NCI-H2171 (cell line): ENCODE results near the gene PIP4K2A.
"Not testable (repeated sequence)": the region's sequence is repeated elsewhere in the genome, so short reads cannot be mapped to it uniquely, and the experiment has no call there.

Experiments used
- DNase-seq: peaks from one replicate; lab custom pipeline; 2025; lab: John Stamatoyannopoulos, UW

The PIP4K2A gene

GRCh38 chr10:22719406-22720042, 5.1 kb upstream of the PIP4K2A start:
- no peak for DNase-seq

GRCh38 chr10:22718659-22719058, 4.3 kb upstream of the PIP4K2A start:
- DNase-seq = not testable (repeated sequence)

GRCh38 chr10:22717728-22718127, 3.4 kb upstream of the PIP4K2A start:
- no peak for DNase-seq

DNA sequence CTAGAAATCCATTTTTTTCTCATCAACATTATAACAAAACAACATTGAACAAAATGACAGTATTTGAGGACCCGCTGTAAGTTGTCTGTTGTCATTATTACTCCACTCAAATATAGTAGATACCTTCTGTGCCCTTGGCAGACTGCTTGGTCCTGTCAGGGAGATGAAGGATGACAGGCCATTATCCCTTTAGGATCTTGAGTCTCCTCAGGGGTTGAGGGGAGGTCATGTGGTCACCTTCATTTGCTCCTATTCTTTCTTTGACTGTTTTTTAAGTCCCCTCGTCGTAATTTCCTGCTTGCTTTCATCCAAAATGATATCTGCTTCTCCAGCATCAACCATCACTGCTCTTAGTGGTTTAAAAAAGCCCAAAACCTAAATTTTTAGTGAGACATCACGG, 2.6 kb upstream of the PIP4K2A start:
- no peak for DNase-seq

DNA sequence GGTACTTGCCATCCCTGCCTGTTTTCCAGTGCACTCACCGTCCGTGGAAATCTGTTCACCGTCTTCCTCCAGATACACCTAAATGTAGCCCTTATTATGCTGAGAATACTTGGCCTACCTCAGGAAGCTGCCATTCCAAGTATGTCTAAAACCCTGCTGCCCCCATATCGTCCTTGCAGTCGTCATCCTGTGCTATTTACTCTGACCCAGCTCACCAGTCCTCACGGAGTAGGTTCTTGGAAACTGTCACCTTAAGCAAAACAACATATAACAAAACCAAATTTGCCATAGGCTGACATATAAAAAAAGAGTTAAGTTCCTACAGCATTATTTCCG, 880 bp upstream of the PIP4K2A start:
- no peak for DNase-seq

DNA sequence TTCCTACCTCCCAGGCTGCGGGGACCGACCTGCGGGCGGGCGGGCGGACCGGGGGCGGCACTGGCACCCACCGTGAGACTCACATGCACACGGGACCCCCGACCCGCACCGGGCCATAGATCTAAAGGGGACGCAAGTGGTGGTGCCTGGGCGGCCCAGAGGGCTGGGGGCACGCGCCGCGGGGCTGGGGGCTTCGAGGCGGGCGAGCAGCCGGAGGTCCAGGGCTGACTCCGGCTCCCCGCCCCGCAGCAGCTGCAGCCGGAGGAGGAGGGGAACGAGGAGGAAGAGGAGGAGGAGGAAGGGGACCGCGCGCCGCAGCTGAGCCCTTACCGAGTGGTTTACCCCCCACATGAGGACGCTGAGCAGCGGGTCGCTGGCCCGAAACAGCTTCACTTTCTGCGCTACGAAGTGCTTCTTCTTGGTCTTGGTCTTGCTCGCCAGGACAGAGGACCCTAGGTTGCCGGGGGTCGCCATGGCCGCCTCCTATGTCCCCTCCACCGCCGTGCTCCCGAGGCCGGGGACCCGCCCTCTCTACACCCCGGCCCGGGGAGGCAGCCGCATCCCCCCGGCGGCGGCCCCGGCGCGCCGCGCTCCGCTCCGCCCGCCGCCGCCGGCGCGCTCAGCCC, 412 bp downstream of the PIP4K2A start:
- no peak for DNase-seq

DNA sequence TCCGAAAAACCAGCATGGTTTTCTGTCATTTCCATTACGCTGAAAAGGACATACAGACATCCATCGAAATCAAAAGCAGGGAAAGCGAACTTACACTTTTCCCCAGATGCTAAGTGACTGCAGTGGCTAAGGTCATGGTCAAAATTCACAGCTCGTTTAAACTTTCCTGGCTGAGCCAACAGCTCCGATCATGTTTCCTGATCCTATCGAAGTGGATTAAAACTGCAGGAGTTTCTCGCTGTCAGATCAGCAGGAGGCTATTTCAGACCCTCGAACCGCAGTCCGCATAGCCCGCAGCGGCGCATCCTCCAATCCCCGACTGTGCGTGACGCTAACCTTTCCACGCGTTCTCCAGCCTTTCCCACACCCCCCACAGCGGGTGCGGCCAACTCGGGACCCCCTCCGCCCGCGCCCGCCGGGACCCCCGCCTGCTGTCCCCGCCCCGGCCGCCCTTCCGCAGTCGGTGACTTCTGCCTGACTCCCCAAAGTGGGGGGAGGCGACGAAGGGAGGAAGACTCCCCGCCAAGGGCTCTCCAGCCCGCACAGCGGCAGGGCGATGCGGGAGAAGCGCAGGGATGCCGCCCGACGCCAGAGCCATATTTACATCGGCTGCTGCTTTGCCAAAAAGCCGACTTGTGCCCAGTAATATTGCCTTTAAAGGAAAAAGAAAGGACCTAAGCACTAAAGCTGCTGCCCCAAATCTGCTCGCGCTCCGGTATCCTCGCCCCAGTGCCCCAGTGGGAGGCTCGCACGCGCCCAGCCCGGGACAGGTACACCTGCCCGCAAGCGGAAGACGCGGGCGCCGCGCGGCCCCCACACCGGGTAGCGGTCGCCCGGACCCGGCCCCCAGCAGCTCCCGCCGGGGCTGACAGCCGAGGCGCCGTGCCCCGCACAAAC, 1.2 kb downstream of the PIP4K2A start:
- DNase-seq = no peak

- DNase-seq = no peak
These were observed 2.0 kb downstream of the PIP4K2A start for GRCh38 chr10:22712211-22712955.

DNA sequence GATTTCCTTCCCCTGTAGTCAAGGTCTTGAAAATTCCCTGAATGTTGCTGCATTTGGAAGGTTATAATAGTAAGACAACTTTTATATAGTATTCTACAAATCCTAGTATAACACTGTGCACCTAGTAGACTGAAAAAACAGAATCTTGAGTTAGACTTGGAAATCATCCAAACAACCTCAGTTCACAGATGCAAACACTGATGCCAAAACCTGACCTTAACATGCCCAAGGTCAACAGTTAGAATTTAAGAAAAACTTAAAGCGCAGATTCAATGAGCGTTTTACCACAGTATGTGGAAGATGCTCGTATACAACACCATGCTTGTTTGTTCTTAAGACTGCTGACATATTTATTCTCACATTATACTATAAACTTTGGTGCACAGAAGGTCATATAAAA, 3.0 kb downstream of the PIP4K2A start:
- DNase-seq = no peak

DNA sequence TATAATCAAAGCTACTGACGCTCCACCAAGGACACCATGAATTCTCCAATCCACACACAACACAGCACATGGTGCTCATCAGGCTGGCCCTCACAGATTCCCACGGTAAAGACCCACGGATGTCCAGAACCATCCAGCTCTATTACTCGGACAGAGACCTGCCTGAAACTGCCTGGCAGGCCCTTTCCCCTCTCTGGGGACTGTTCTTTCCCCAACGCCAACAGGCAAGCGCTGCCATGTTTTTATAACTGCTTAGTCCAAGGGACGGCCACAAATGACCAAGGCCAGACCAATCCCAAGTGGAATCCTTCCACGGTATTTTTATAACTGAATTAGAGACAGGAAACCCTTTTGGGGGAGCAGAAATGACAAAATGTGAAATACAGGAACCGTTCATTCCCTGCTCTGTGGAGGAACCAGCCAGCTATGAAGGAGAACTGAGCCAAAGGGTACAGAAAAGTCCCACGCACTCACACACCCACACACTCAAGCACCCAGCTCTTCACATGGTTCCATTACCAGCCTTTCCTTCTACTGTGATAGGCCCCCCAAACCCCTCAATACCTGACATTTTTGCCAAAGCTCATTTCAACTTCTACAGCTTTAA, 4.1 kb downstream of the PIP4K2A start:
- DNase-seq = no peak

DNA sequence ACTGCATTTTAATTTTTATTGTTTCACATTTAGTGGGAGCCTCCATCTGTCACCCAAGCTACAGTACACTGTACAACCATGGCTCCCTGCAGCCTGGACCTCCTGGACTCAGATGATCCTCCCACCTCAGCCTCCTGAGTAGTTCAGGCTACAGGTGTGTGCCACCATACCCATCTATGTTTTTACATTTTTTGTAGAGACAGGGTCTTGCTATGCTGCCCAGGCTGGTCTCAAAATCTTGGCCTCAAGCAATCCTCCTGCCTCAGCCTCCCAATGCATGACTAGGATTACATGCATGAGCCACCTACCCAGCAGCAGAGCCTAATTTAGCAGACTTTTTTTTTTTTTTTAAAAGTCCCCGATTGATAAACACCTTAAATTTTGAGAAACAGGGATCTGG, 5.6 kb downstream of the PIP4K2A start:
- DNase-seq = no peak

- DNase-seq = no peak
These were observed 8.9 kb downstream of the PIP4K2A start for GRCh38 chr10:22705527-22705926.

GRCh38 chr10:22704942-22705341, 9.4 kb downstream of the PIP4K2A start:
- DNase-seq = no peak

- no peak for DNase-seq
These were observed 9.9 kb downstream of the PIP4K2A start for GRCh38 chr10:22704471-22704911.

- DNase-seq = no peak
These were observed 12.0 kb downstream of the PIP4K2A start for GRCh38 chr10:22702348-22702747.

DNA sequence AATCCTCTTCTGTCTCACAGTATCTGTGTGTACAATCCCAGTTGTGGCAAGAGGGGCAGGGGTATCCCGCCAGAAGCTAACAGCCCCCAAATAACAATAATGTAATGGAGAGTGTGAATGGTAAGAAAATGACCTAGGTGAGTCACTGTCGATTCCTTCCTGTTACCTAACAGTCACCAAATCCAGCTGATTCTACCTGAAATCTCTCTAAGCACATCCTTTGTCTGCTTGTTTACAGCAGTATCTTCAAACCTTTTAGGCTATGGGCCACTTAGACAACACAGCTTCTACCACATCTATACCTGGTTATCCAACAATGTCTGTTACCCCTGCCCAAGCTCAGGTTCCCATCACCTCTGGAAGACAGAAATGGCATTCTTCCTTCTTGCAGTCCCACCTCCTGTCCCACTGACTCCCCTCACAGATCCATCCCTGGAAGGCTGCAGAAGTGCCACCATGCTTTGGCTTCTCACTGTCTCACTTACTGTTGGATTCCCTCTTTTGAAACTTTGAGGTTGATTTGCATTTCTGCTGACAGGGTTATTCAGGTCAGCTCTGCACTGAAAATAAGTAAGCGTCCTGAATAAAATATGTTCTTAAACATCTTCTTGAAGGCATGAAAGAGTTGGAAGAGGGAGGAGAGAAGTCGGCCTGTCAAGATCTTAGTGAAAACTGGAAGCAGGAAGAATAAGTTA, 13.1 kb downstream of the PIP4K2A start:
- DNase-seq = no peak

- DNase-seq = no peak
These were observed 13.9 kb downstream of the PIP4K2A start for GRCh38 chr10:22700489-22700888.

- DNase-seq = no peak
These were observed 14.4 kb downstream of the PIP4K2A start for GRCh38 chr10:22699976-22700375.

DNA sequence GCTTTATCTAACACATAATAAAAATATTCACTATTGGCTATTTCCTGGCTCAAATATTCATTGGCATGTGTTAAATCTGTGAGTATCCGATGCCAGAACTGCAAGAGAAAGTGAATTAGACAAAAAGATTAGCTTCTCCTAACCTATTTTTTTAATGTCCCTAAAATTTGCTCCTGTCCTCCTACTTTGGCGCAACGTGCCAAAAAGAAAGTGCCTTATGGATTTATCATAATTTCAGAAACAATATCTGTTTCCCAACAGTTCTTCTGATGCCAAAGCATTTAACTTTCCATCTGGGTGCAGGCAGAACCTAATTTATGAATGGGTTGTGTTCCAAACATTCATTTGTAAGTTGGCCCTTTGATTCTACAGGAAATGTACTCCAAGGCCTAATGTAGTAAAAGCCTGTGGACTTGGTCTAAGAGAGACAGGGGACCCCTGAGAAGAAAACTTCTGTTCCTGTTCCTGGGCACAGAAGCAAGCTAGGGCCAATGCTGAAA, 15.4 kb downstream of the PIP4K2A start:
- DNase-seq = no peak

DNA sequence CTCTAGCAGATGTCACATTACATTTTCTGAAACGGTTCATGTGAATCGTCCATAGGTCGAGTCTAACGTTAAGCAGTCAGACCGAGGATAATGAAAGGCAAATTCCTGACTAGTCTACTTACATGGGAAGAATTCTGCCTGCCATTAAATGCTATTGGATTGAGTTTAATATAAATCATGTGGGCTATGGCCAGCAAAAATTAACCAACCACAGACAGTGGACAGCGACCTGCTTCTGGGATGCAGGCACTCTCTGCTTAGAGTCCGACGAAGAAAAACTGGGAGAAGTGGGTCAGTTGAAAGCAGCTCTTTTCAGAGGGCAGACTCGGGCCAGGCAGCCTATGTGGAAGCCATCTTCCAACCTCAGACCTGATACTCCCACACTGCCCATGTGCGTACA, 16.6 kb downstream of the PIP4K2A start:
- DNase-seq = no peak

DNA sequence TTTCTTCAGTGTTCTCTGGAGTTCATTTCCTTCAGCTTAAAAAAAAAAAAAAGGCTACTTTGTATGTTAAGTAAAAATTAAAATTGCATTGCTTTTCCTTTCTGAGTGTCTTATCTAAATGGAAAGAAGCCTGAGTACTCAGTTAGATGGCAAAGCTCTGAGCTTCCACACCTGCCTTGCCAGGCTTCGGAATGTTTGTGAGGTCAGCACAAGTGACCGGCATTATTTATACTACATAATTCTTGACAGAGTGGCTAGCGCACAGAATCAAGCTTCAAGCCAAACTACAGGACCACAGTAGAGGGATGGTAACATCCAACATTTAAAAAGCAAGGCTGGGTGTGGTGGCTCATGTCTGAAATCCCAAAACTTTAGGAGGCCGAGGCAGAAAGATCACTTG, 17.3 kb downstream of the PIP4K2A start:
- DNase-seq = no peak
